NCI-H524 (cell line): ENCODE results near the gene RASGEF1C.
"Not testable (repeated sequence)": the region's sequence is repeated elsewhere in the genome, so short reads cannot be mapped to it uniquely, and the experiment has no call there.

Experiments
- DNase-seq, 2 experiments: peaks; one replicate each; lab custom pipeline; 2025; lab: John Stamatoyannopoulos, UW

The RASGEF1C gene

DNA sequence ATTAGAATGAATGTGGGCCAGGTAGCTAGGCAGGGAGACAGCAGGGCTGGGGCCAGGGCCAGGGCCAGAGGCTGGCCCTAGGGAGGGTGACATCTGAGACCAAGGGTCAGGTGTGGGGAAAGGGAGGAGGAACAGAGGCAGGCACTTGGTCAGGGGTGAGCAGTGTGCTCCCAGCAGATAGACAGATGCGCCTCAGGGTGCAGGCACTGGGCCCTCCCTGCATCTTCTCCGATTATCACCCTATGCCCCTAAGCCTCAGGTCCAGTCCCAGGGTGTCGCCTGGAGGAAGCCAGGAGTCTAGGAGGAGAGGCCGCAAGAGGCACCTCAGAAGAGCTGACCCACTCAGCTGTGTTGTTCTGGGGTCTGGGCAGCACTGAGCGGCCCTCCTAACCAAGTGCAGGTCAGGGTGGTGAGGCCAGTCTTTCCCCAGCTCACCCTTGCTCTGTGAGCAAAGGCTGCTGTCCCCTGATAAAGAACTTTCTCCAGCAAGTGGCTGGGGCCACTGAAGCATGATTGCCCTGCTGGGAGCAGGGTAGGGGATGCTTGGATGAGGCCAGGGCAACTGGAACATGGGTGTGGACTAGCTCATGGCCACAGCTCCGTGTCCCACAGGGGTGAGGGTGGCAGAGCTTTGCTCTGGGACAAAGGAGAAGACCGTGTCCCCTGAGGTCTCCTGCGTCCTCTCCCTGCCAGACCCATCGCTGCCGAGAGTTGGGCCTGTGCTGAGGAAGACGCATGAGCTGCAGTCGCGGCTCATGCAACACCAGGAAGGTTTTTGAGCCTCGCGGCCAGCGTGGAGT is 2.1 kb upstream of the RASGEF1C start:
- no peak for DNase-seq

DNA sequence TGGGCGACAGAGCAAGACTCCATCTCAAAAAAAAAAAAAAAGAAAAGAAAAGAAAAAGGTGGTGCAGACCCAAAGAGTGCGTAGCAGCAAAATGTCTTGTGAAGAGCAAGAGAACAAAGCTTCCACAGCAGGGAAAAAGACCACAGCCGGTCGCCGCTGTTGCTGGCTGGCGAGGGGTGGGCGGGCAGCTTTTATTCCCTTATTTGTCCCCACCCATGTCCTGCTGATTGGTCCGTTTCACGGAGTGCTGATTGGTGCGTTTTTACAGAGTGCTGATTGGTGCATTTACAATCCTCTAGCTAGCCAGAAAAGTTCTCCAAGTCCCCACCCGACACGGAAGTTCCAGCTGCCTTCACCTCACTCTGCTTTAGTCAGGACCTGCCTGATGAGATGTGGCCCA is 1.1 kb upstream of the RASGEF1C start:
- DNase-seq: not testable (repeated sequence)

DNA sequence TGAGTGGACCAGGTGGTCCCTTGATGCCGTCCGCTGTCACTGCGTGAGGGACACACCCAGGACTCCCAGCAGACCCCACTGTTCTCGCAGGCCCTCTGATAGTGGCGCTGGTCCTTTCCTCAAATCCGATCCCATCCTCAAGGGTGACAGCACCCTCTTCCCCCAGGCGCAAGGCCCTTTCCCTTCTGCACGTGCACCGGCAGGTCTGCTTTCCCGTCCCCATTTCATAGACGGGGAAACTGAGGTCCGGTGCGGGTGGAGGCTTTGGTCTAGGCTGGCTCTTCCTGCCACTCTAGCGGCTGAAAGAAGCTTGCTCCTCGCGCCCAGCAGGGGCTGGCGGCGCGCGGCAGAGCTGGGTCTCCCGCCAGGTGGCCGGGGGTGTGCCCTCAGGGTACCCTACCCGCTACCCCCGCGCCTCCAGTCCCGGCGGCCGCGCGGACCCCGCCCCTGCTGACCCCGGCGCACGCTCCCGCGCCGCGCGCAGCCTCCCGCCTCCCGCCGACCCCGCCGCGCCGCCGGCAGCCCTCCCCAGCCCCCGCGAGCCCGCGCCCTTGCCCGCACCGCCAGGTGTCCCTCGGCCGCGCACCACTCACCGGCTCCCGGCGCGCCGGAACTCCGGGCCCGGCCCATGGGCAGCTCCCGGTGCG is 453 bp downstream of the RASGEF1C start:
- peak; percentile 8 to 53 for DNase-seq

DNA sequence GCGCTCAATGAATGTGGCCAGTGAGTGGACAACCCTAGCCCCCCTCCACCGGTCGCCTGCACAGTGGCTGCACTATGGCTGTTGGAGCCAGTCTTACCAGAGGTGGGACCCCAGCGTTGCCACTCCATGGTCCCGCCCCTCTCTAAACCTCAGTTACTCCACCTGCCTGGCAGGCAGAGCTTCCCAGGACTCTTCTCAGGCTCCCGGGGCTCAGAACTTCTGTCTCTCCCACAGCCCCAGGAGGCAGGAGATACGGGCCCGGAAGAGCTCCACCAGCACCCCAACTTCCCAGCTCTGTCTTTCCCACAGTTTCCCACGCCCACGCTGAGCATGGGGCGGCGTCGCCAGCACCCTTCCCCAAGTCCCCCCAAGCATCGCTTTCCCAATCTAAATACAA is 975 bp downstream of the RASGEF1C start:
- no peak for DNase-seq

DNA sequence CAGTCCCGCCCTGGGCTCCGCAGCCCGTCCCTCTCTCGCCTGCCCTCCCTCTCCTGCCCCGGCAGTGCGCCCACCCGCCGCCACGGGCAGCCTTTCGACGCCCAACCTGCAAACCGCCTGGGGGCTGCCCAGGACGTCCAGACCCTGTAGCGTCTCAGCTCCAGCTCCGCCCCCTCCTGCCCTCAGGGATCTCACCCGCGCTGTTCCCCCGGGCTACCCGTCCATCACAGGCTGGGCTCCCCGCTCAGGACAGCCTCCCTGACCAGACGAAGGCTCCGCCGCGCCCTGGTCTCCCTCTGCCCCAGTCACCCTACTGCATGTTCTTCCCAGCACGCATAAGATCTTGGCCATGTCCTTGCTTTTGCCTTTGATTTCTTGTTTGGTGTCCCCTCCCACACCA is 1.4 kb downstream of the RASGEF1C start:
- no peak for DNase-seq

DNA sequence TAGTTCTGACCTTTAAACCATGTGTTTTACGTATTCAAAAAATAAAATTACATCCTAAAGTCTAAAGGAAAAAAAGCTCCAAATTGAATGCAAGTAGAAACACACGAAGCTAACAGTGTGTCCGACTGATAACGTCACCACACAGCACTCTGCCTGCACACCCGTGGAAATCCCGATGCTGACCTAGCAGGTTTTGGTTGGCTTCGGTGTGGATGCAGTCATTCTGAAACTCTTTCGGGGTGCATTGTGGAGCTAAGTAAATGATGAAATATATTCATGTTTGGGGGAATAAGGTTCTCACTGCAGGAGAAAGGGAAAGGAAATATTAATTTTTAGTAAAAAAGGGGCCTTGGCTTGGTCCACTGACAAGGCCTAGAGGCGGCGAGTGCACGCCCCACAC is 2.0 kb downstream of the RASGEF1C start:
- DNase-seq: no peak

DNA sequence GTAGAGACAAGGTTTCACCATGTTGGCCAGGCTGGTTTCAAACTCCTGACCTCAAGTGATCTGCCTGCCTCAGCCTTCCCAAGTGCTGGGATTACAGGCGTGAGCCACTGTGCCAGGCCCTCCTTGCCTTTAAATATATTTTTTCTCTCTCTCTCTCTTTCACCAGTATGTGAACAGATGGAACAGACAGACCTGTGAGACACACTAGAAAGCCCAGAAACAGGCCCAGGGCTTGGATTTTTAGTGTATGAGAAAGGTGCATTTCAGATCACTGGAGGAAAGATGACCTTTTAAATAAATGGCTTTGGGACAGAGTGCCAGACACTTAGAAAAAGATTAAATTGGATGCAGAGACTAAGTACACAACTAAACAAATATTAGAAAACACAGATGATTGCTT is 3.1 kb downstream of the RASGEF1C start:
- DNase-seq: peak in 1 of 2 experiments; percentile 30

DNA sequence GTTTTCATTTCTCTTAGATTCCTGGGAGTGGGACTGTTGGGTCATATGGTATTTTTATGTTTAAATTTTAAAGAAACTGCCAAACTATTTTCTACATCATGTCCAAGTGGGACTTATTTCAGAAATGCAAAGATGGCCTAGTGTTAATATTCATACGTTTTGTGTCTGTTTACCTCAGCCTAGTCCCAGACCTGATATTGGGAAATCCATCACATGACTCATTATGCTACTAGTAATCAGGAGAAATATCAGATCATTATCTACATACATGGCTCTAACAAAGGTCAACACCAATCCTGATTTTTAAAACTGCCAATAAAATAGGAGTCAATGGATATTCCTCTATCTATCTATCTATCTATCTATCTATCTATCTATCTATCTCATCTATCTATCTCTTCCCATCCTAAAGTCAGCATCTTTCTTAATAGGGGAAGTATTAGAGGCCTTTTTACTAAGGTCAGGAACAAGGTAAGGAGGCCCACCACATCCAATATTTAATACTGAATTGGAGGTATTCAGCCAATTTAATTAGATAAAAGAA is 4.7 kb downstream of the RASGEF1C start:
- DNase-seq: no peak

DNA sequence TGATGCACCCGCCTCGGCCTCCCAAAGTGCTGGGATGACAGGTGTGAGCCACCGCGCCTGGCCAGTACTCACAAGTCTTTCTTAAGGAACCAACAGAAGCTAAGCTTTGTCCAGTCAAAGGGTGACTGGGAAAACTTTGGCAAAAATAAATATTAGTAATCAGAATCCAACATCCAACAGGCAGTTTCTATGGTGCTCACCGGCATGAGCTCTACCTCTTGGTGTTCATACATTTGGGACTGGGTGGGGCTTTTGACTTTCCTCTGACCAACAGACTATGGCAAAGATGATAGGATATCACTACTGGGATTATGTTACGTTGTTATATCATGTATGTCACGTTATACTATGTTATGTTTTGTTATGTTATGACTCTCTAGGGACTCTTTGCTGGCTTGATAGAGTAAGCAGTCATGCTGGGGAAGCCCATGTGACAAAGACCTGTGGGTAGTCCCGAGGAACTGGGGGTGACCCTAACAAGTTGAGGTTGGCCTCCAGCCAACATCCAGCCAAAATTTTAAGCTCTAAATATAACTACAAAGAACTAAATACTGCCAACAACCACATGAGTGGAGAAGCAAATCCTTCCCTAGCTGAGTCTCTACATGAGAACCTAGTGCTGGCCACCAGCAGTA is 6.0 kb downstream of the RASGEF1C start:
- no peak for DNase-seq

DNA sequence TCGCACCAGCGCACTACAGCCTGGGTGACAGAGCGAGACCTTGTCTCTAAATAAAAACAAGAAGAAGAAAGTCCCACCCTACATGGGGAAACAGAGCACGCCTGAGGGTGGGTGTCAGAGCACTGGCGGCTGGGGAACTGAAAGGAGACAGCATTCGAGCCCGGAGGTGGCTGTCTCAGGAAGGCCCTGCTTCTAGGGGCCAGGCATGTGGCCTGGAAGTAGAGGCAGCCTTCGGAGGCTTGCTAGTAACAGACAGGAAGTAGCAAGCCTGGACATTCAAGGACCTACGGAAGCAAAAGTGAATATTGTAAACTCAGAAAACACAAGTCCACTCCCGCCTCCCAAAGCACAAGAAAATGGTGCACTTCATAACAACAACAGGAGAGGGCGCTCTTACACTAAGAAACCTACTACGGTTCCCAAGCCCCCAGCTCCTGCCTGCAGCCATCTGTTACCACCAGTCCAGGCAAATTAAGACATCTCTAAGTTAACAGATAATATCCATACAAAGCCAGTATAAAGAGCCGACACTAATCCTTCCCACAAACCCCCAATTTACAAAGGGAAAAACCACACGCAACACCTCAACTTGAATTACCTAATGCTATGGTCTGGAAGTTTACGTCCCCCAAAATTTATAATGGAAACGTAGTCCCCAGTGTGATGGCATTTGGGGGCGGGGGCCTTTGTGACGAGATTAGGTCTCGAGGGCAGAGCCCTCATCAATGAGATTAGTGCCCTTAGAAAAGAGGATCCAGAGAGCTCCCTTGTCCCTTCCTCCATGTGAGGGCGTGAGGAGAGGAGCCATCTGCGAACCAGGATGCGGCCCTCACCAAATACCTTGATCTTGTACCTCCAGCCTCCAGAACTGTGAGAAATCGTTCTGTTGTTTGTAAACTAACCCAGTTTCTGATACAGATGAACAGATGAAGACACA is 7.7 kb downstream of the RASGEF1C start:
- DNase-seq: peak; percentile 59 to 81

DNA sequence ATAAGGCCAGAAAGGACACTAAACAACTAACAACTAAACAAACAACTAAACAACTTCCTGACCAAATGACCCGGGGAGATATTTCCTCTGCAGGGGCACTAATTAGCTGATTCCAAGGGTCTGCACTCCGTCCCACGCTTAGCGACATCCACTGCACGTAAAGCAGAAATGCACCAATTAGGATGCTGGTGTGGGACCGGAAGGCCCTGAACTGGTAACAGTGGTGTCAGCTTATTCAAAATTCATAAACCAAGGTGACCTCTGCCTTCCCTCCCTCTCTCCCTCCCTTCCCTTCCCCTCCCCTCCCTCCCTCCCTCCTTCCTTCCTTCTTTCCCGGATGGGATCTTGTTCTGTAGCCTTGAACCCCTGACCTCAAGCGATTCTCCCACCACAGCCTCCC is 9.6 kb downstream of the RASGEF1C start:
- DNase-seq: no peak

DNA sequence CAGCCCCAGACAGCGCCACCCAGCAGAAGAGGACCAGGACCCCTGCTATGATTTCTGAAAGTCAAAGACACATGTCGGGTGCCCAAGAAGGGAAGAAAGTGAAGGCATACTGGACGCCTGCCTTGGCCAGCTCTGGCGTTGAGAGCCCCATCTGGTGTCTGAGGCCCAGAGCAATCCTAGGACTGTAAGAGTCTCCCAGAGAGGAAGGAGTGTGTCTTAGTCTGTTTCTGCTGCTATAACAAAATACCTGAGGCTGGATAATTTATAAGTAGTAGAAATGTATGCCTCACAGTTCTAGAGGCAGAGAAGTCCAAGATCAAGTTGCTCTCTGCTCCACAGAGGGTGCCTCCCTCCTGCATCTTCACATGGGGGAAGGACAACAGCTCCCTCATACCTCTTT is 10.8 kb downstream of the RASGEF1C start:
- DNase-seq: no peak

DNA sequence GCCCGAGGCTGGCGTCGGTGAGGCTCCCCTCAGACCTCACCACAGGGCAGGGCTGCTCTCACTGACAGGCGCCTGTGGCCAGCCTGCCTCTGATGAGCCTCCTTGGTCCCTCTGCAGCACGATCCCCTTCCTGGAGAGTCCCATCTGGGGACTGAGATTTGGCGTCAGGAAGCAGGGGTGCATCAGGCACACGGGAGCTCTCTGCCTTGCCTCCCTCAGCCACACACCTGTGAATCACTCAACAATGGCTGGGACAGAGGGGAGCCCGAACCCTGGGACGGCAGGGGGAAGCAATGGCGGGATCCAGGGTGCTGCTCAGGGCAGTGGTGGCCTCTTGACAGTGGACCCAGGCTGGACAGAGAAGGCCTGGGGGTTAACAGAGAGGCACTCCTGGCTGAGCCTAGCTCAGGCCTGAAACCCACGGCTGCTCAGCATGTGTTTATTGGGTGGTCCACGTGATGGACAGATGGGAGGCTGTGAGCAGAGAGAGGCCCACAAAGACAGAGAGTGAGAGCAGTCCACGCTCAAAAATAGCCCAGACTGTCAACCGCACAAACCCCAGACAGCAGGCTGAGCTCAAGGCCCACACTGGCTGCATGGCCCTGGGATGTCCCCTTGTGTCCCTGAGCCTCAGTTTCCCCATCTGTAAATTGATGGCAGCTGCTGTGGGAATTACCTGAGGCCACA is 11.9 kb downstream of the RASGEF1C start:
- DNase-seq: peak in 1 of 2 experiments; percentile 28

DNA sequence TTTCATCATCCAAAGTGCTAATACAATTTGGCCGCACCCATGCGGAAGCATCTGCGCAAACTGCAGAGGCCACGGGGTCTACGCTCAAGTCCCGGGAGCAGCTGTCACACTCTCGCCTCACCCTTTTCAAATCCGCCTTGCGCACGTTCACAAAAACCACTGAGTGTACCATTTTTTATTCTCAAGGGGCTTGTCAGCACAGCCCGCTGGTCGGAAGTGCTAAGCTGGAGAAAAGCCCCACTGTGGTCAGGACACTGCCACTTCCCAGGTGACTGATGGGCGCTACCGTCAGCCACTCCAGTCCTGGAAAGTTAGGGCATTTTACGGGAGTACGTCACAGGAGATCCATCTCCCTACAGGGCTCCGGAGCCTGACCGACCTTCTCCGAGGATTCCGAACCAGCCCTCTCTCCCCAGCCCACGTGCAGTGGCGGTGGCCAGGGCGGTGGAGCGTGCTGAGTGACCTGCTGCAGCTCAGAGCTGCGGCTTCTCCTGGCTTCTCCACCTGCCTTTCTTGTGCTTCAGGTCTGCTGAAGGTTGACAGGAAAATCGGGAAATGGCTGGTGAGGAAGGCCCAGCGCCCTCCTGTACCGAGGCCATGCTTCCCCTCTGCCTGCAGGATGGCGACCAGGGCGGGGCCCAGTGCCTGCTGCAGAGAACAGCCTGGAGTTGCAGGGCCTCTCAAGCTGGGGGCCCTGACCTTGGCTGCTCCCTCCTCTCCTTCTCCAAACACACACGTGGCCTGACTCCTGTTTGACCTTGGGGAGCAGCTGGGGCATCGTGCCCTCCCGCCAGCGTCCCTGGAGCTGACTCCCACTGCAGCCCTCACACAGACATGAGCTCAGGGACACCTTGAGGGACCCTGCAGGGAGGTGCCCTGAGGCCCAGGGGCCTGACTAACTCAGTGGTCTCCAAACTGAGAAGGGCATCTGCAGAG is 14.3 kb downstream of the RASGEF1C start:
- DNase-seq: peak; percentile 79 to 89

DNA sequence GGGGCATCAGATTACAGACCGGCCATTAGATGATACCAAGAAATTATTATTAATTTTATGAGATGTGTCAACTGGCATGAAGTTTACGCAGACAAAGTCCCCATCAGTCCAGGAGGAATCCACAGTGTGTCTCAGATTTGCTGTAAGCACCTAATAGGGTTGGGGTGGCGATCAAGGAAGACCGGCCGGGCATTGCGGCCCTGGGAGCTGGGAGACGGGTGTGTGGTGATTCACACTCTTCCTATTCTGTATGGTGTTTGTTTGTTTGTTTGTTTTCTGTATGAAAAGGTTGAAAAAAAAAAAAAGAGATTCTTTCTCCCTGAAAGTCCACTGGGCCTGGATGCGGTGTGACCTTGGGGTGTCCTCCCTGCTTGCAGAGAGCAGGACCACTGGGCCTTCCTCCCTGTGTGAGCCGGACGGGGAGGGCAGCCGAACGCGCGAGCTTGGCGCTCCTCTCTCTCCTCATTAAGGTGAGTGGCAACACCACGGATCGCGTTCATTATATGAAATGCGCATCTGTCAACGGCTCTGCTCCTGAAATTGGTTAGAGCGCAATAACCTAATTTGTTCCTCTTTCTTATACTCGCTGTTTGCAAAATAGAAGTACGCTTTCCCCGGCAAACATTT is 15.1 kb downstream of the RASGEF1C start:
- DNase-seq: peak in 1 of 2 experiments; percentile 79

DNA sequence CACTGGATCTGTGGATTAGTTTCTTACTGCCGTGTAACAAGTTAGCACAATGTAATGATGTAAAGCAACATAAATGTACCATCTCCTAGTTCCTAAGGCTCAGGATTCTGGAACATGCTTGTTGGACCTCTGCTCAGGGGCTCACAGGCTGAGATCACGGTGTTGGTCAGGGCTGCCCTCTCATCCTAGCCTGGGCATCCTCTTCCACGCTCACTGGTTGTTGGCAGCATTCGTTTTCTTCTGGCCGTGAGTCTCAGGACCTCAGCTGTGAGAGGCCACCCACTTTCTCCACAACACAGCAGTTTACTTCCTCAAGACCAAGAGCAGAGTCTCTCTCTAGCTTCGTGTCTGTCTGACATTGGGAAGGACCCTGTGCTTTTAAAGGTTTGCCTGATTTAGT is 17.3 kb downstream of the RASGEF1C start:
- no peak for DNase-seq

DNA sequence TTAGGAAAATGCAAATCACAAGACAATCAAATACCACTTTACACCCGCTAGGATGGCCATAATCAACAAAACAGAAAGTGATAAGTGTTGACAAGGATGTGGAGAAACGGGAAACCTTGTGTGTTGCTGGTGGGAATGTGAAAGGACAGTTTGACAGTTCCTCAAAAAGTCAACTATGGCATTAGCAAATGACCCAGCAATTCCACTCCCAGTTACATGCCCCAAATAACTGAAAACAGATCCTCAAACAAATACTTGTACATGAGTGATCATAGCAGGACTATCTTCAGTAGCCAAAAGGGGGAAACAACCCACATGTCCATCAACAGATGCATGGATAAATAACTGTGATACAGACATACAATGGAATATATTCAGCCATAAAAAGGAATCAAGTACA is 21.2 kb downstream of the RASGEF1C start:
- no peak for DNase-seq

DNA sequence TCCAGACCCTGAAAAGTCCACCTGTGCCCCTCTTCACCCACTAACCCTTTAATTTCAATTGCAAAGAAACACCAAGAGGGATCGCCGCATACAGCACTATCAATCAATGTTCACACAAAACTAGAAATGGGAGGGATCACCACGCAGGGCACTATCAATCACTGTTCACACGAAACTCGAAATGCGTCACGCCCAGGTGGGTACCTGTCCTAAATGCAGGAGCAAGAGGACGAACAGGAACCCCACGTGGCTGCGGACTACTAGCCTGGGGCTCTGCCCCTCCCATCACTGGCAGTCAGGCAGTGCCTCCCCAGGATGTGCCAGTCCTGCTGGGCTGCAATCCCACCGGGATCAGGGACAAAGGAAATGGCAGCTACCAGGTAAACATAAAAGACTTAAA is 28.2 kb downstream of the RASGEF1C start:
- DNase-seq: no peak

DNA sequence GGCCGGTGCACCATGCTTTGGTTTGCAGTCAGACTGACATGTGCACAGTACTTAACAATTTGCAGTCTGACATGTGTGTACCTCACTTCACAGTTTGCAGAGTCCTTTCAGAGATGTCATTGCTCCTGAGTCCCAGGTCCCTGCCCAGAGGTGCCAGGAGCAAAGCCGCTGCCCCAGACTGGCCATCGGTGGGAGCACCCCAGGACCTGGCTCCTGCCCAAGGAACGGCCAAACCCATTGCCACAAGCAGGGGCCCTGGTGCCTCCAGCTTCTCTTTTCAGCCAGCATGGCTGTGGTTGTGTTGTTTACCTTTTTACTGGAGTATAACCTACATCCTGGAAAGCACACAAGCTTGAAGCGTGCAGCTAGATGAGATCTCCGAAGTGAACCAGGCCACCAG is 28.6 kb downstream of the RASGEF1C start:
- no peak for DNase-seq
